Measurements from ENCODE around the gene TSHZ2.

Gene TSHZ2

GRCh38 chr20:53215166-53215565 is 243.0 kb downstream of the TSHZ2 start:
- DNase-seq, result no peak

- DNase-seq, result peak; percentile 24
These were observed 244.3 kb downstream of the TSHZ2 start for GRCh38 chr20:53216478-53216855.

- peak; percentile 85 for DNase-seq
These were observed 244.9 kb downstream of the TSHZ2 start for GRCh38 chr20:53216856-53217576.

- no peak for DNase-seq
These were observed 248.5 kb downstream of the TSHZ2 start for GRCh38 chr20:53220482-53221307.

GRCh38 chr20:53221731-53222130 is 249.6 kb downstream of the TSHZ2 start:
- no peak for DNase-seq

- no peak for DNase-seq
These were observed 250.3 kb downstream of the TSHZ2 start for GRCh38 chr20:53222416-53222815.

GRCh38 chr20:53222932-53223331 is 250.8 kb downstream of the TSHZ2 start:
- DNase-seq, result no peak

GRCh38 chr20:53223626-53224172 is 251.5 kb downstream of the TSHZ2 start:
- no peak for DNase-seq

- no peak for DNase-seq
These were observed 252.7 kb downstream of the TSHZ2 start for GRCh38 chr20:53224851-53225250.

- DNase-seq, result no peak
These were observed 254.7 kb downstream of the TSHZ2 start for GRCh38 chr20:53226826-53227225.

- peak; percentile 65 for DNase-seq
These were observed 255.4 kb downstream of the TSHZ2 start for GRCh38 chr20:53227523-53227922.

- no peak for DNase-seq
These were observed 258.9 kb downstream of the TSHZ2 start for GRCh38 chr20:53231061-53231460.

GRCh38 chr20:53237461-53237860 is 265.3 kb downstream of the TSHZ2 start:
- no peak for DNase-seq

GRCh38 chr20:53238121-53238660 is 266.0 kb downstream of the TSHZ2 start:
- no peak for DNase-seq

- DNase-seq, result no peak
These were observed 271.0 kb downstream of the TSHZ2 start for GRCh38 chr20:53243152-53243551.

GRCh38 chr20:53244711-53245110 is 272.6 kb downstream of the TSHZ2 start:
- DNase-seq, result no peak

- no peak for DNase-seq
These were observed 273.4 kb downstream of the TSHZ2 start for GRCh38 chr20:53245574-53245973.

GRCh38 chr20:53247468-53248103 is 275.4 kb downstream of the TSHZ2 start:
- no peak for DNase-seq

- DNase-seq, result no peak
These were observed 278.3 kb downstream of the TSHZ2 start for GRCh38 chr20:53250456-53250855.

GRCh38 chr20:53252002-53252401 is 279.8 kb downstream of the TSHZ2 start:
- DNase-seq, result no peak

GRCh38 chr20:53253668-53254067 is 281.5 kb downstream of the TSHZ2 start:
- no peak for DNase-seq

GRCh38 chr20:53255102-53255710 is 283.0 kb downstream of the TSHZ2 start:
- DNase-seq, result no peak

GRCh38 chr20:53258741-53259140 is 286.6 kb downstream of the TSHZ2 start:
- no peak for DNase-seq

Measured in eye (tissue), 1 donor.